Measurements from ENCODE around the gene CHRDL1.

- TF ChIP-seq, protein P1, sequence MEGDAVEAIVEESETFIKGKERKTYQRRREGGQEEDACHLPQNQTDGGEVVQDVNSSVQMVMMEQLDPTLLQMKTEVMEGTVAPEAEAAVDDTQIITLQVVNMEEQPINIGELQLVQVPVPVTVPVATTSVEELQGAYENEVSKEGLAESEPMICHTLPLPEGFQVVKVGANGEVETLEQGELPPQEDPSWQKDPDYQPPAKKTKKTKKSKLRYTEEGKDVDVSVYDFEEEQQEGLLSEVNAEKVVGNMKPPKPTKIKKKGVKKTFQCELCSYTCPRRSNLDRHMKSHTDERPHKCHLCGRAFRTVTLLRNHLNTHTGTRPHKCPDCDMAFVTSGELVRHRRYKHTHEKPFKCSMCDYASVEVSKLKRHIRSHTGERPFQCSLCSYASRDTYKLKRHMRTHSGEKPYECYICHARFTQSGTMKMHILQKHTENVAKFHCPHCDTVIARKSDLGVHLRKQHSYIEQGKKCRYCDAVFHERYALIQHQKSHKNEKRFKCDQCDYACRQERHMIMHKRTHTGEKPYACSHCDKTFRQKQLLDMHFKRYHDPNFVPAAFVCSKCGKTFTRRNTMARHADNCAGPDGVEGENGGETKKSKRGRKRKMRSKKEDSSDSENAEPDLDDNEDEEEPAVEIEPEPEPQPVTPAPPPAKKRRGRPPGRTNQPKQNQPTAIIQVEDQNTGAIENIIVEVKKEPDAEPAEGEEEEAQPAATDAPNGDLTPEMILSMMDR (IDR thresholded peaks at IDR 0.05) = no peak
- TF ChIP-seq EP300 (IDR thresholded peaks at IDR 0.05) (no peak), POLR2A (IDR thresholded peaks at IDR 0.05) (no peak), POLR2AphosphoS5 (IDR thresholded peaks at IDR 0.05) (no peak)
Observed at GRCh38 chrX:110795645-110796406, at the start of gene CHRDL1.
